CD14-positive monocyte (primary cell): ENCODE measurements around the gene CACNA1H. TPM values are rescaled to one million over a fixed set of nuclear protein-coding genes. Genes with fewer than 3 reads are reported as not detected.

ENCODE experiments used
- DNase-seq, 3 donors: peaks; one replicate each; pipeline ENCODE4 v3.0.0-alpha.2; 2011 to 2022
- H2AFZ ChIP-seq: 2 replicates; pipeline ENCODE4 v1.6.0; 2012; ENCODE audit warnings: mild to moderate bottlenecking, low read depth, low read length, inconsistent platforms; ENCODE audit not compliant: insufficient read depth, poor library complexity, severe bottlenecking
- H3K27ac ChIP-seq, 2 donors: 1 replicate in 1 of 2; 2 replicates in 1 of 2; pipeline ENCODE4 v1.5.1; 2012 to 2013; ENCODE audit warnings: low read length in 2 of 2, control low read depth in 1 of 2, inconsistent platforms in 1 of 2, low read depth in 1 of 2, mild to moderate bottlenecking in 1 of 2
- H3K27me3 ChIP-seq, 2 donors: one replicate each; pipeline versions ENCODE4 v1.6.0 to v1.6.1; 2011 to 2013; ENCODE audit warnings: low read length in 2 of 2; ENCODE audit not compliant: control insufficient read depth in 2 of 2, insufficient read depth in 2 of 2
- H3K36me3 ChIP-seq, 2 donors: replicated peaks in 1 of 2; 1 replicate in 1 of 2; 2 replicates in 1 of 2; pipeline versions ENCODE4 v1.5.1 to v1.6.1; 2012 to 2013; ENCODE audit warnings: low read length in 2 of 2, control low read depth in 1 of 2, inconsistent platforms in 1 of 2, mild to moderate bottlenecking in 1 of 2; ENCODE audit not compliant: insufficient read depth in 2 of 2, control insufficient read depth in 1 of 2
- H3K4me1 ChIP-seq, 2 donors: 1 replicate in 1 of 2; 2 replicates in 1 of 2; pipeline versions ENCODE4 v1.5.1 to v1.6.1; 2012 to 2013; ENCODE audit warnings: low read length in 2 of 2, control low read depth in 1 of 2, inconsistent platforms in 1 of 2, mild to moderate bottlenecking in 1 of 2, moderate library complexity in 1 of 2; ENCODE audit not compliant: insufficient read depth in 2 of 2, control insufficient read depth in 1 of 2
- H3K4me2 ChIP-seq: replicated peaks from 2 replicates; pipeline ENCODE3; 2012; ENCODE audit warnings: low read length, moderate library complexity, mild to moderate bottlenecking; ENCODE audit not compliant: poor library complexity, severe bottlenecking; ENCODE audit errors: extremely low read depth
- H3K4me3 ChIP-seq, 3 experiments: fragments of 200-600 bp in 1 of 3; sonication (generic) in 1 of 3; replicated peaks in 1 of 3; 1 replicate in 2 of 3; 2 replicates in 1 of 3; pipeline ENCODE4 v1.5.1; 2011 to 2013; ENCODE audit warnings: low read length in 3 of 3, mild to moderate bottlenecking in 3 of 3, control low read depth in 2 of 3, low read depth in 2 of 3, inconsistent platforms in 1 of 3, moderate library complexity in 1 of 3
- H3K79me2 ChIP-seq: 2 replicates; pipeline ENCODE4 v1.6.0; 2012; ENCODE audit warnings: mild to moderate bottlenecking, control low read depth, inconsistent platforms, low read length, moderate library complexity; ENCODE audit not compliant: insufficient read depth
- H3K9ac ChIP-seq: 2 replicates; pipeline ENCODE4 v1.6.0; 2017; ENCODE audit warnings: low read length, mild to moderate bottlenecking; ENCODE audit not compliant: insufficient read depth, poor library complexity, severe bottlenecking
- H3K9me3 ChIP-seq, 2 donors: replicated peaks in 1 of 2; 1 replicate in 1 of 2; 2 replicates in 1 of 2; pipeline versions ENCODE4 v1.5.1 to v1.6.1; 2012 to 2013; ENCODE audit warnings: low read length in 2 of 2, control low read depth in 1 of 2; ENCODE audit not compliant: control insufficient read depth in 1 of 2, insufficient read depth in 1 of 2
- H4K20me1 ChIP-seq: 2 replicates; pipeline ENCODE4 v1.6.0; 2012; ENCODE audit warnings: mild to moderate bottlenecking, low read length, control low read depth, moderate library complexity; ENCODE audit not compliant: insufficient read depth
- H3K27ac Mint-ChIP-seq, 7 donors: one replicate each; pipeline ENCODE4 v1.8.0; 2020; ENCODE audit warnings: mild to moderate bottlenecking in 7 of 7, mixed read lengths in 7 of 7, moderate library complexity in 6 of 7, inconsistent platforms in 2 of 7
- H3K27me3 Mint-ChIP-seq, 3 donors: one replicate each; pipeline ENCODE4 v1.8.0; 2021 to 2022; ENCODE audit warnings: low read depth in 3 of 3, mild to moderate bottlenecking in 3 of 3, mixed read lengths in 3 of 3, moderate library complexity in 3 of 3, inconsistent platforms in 1 of 3
- H3K36me3 Mint-ChIP-seq, 2 donors: one replicate each; pipeline ENCODE4 v1.8.0; 2020; ENCODE audit warnings: mixed read lengths in 2 of 2, inconsistent platforms in 1 of 2, mild to moderate bottlenecking in 1 of 2
- H3K4me1 Mint-ChIP-seq: one replicate; pipeline ENCODE4 v1.8.0; 2020; ENCODE audit warnings: mild to moderate bottlenecking, mixed read lengths
- H3K4me3 Mint-ChIP-seq, 2 donors: one replicate each; pipeline ENCODE4 v1.8.0; 2020; ENCODE audit warnings: mild to moderate bottlenecking in 2 of 2, mixed read lengths in 2 of 2, moderate library complexity in 1 of 2
- H3K9me3 Mint-ChIP-seq, 7 donors: one replicate each; pipeline ENCODE4 v1.8.0; 2020 to 2022; ENCODE audit warnings: mixed read lengths in 7 of 7, mild to moderate bottlenecking in 6 of 7, moderate library complexity in 6 of 7, inconsistent platforms in 2 of 7
- WGBS: methylation state at CpG from one replicate; pipeline ENCODE4 v1.1.5; 2013; ENCODE audit warnings: missing lambda C conversion rate; ENCODE audit not compliant: insufficient coverage; 5-methylcytosine and 5-hydroxymethylcytosine counted together
- intact Hi-C, 2 donors: fragments of 100-400 bp; cut with micrococcal nuclease; formaldehyde crosslinking; loops; one replicate each; pipeline versions ENCODE4 v1.15.0 to v1.15.1; 2023
- polyA plus RNA-seq, 3 donors: library from polyadenylated mRNA; depleted of rRNA in 1 of 3; unstranded in 2 of 3; stranded (reverse) in 1 of 3; fragments of 300-500 nt in 2 of 3; fragments of >200 nt in 1 of 3; fragmentation: Illumina TruSeq in 2 of 3; gene quantifications; 1 replicate in 2 of 3; 2 replicates in 1 of 3; pipeline ENCODE4 v1.2.3, GENCODE V29; 2012 to 2021
- TF ChIP-seq, protein P1 (sequence below): fragments of 200-600 bp; IDR thresholded peaks from one replicate; pipeline ENCODE4 v1.8.0; 2022; ENCODE audit warnings: antibody characterized with exemption, mild to moderate bottlenecking

Gene CACNA1H
- polyA plus RNA-seq, 3 donors, result not detected

DNA sequence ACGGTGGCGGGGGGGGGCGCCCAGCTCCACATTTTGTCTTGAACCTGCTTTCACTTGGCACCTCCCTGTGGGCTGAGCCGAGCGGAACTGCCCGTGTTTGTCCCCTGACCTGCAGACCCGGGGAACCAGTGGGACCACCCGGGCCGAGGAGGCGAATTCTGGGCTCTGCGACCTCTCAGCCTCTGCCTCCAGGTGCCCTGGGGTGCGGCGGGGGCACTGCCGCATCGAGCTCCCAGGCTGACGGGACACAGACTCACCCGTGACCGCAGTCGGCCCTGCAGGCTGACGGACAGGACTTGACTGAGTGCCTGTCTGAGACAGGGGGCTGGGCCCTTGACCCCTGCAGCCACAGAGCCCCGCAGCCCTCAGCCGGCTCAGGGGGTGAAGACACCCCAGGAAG, 45.8 kb upstream of the CACNA1H start:
- no peak overlapping the region for H3K4me2 ChIP-seq
- Mint-ChIP-seq H3K9me3 (peaks cover 0 to 2% (median 0%) of the 10 kb centered on the region in 7 donors), H3K36me3 (no peaks in the 10 kb centered on the region), H3K27me3 (peaks cover 13 to 44% (median 14%) of the 10 kb centered on the region in 3 donors), H3K4me1 (no peaks in the 10 kb centered on the region), H3K4me3 (no peak overlapping the region), H3K27ac (no peak overlapping the region)
- TF ChIP-seq, protein P1, sequence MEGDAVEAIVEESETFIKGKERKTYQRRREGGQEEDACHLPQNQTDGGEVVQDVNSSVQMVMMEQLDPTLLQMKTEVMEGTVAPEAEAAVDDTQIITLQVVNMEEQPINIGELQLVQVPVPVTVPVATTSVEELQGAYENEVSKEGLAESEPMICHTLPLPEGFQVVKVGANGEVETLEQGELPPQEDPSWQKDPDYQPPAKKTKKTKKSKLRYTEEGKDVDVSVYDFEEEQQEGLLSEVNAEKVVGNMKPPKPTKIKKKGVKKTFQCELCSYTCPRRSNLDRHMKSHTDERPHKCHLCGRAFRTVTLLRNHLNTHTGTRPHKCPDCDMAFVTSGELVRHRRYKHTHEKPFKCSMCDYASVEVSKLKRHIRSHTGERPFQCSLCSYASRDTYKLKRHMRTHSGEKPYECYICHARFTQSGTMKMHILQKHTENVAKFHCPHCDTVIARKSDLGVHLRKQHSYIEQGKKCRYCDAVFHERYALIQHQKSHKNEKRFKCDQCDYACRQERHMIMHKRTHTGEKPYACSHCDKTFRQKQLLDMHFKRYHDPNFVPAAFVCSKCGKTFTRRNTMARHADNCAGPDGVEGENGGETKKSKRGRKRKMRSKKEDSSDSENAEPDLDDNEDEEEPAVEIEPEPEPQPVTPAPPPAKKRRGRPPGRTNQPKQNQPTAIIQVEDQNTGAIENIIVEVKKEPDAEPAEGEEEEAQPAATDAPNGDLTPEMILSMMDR, result no peak
- no peaks in the 10 kb centered on the region for H4K20me1 ChIP-seq
- H2AFZ ChIP-seq, result no peak overlapping the region
- intact Hi-C loops, result no loop called here
- peaks cover 0 to 4% of the 10 kb centered on the region in 2 donors for H3K4me1 ChIP-seq
- H3K9ac ChIP-seq, result no peak overlapping the region
- no peaks in the 10 kb centered on the region for H3K36me3 ChIP-seq
- WGBS, result 76% methylated on average over 22 of the region's 22 CpGs
- no peaks in the 10 kb centered on the region for H3K79me2 ChIP-seq
- H3K4me3 ChIP-seq, result no peak overlapping the region
- peaks cover 0 to 9% of the 10 kb centered on the region in 2 donors for H3K27me3 ChIP-seq
- no peak overlapping the region for H3K27ac ChIP-seq
- H3K9me3 ChIP-seq, result no peaks in the 10 kb centered on the region
- DNase-seq, result no peak

DNA sequence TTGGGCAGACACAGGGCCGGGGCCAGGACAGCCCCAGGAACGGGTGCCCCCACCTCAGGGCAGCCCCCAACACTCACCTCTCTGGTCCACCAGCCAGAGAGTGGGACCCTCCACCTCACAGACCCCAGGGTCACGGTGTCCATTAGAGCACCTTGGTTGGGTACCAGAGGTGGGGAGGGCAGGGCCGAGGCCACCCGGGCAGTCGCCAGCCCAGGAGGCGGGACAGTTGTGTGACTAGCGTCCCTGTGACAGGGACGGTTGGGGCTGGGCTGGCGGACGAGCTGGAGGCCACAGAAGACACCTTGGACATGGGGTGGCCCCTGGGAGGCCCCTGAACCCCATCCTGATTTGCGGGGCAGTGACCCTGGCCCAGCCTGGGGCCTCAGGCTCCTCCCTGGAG, 45.2 kb upstream of the CACNA1H start:
- Histone ChIP-seq H3K27ac (no peak overlapping the region), H3K9me3 (no peaks in the 10 kb centered on the region), H3K79me2 (no peaks in the 10 kb centered on the region), H4K20me1 (no peaks in the 10 kb centered on the region), H3K36me3 (no peaks in the 10 kb centered on the region), H3K4me3 (no peak overlapping the region), H3K27me3 (peaks cover 0 to 9% of the 10 kb centered on the region in 2 donors), H3K4me2 (no peak overlapping the region), H3K4me1 (peaks cover 0 to 4% of the 10 kb centered on the region in 2 donors), H3K9ac (no peak overlapping the region), H2AFZ (no peak overlapping the region)
- Mint-ChIP-seq H3K36me3 (no peaks in the 10 kb centered on the region), H3K9me3 (peaks cover 0 to 2% (median 0%) of the 10 kb centered on the region in 7 donors), H3K27me3 (peaks cover 15 to 47% (median 17%) of the 10 kb centered on the region in 3 donors), H3K27ac (no peak overlapping the region), H3K4me1 (no peaks in the 10 kb centered on the region), H3K4me3 (no peak overlapping the region)
- 79% methylated on average over 10 of the region's 12 CpGs for WGBS
- TF ChIP-seq, protein P1, result no peak
- intact Hi-C loops, result no loop called here
- DNase-seq, result no peak
